NCI-H446 treated with DMSO at 0.1 percent for 48 hours (cell line): ENCODE results near the gene SPRED2.
A peak's percentile ranks its signal among the peaks of the same experiment; 100 is the strongest.

ENCODE experiments used
- DNase-seq: peaks from one replicate; lab custom pipeline; 2025; lab: John Stamatoyannopoulos, UW

SPRED2 gene, protein sequence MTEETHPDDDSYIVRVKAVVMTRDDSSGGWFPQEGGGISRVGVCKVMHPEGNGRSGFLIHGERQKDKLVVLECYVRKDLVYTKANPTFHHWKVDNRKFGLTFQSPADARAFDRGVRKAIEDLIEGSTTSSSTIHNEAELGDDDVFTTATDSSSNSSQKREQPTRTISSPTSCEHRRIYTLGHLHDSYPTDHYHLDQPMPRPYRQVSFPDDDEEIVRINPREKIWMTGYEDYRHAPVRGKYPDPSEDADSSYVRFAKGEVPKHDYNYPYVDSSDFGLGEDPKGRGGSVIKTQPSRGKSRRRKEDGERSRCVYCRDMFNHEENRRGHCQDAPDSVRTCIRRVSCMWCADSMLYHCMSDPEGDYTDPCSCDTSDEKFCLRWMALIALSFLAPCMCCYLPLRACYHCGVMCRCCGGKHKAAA

GRCh38 chr2:65432227-65433190, at the start of gene SPRED2:
TSS of gene SPRED2 (minus strand) at chr2:65432599. CDS start at chr2:65431987, 612 bp downstream.
- DNase-seq = peak; percentile 94

- no peak for DNase-seq
Measured at GRCh38 chr2:65481961-65482360, 49.6 kb upstream of the SPRED2 start.

- DNase-seq = no peak
Measured at GRCh38 chr2:65479524-65479923, 47.1 kb upstream of the SPRED2 start.

DNA sequence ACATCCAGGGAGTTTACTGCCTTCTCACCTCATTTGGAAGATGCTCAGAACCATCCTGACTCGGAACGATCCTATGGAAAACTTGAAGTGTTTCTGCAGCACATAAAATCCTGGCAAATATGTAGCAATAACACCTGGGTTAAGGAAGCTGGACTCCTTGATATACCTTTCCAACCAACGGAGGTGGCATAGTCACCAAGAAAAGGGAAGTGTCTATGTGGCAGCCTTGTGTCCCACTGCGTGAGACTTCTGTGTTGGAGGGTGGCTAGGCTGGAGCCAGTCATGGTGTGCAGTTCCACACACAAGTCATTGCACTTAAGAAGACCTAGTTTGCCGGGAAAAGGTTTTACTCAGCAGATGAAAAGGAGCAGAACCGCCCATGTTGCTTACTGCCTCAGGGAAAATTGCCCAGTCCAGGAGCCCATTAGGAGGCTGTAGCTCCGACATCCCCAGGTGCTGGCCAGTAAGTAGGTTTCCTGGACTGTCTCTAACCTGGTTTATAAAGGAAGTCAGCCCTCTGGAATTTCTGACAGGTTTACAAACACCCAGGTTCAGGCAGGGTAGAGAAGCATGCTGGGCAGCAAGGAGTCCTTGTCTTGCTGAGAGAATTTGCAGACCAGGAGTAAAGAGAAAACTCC, 46.2 kb upstream of the SPRED2 start:
- no peak for DNase-seq

DNA sequence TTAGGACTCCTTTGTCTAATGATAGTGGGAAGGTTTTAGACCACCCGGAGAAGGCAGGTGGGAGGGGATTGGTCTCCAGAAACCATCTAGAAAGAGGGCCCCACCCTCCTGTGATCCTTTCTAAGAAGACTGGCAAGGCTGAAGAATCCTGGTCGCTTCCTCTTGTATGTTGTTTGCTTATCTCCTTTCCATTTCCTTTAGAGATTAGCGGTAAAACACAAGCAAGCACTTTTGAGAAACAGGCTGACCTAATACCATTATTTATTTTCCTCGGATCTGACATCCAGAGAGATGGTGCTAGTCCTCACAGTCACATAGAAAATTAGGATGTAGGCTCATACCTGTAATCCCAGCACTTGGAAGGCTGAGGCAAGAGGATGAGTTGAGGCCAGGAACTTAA, 45.2 kb upstream of the SPRED2 start:
- DNase-seq = no peak

DNA sequence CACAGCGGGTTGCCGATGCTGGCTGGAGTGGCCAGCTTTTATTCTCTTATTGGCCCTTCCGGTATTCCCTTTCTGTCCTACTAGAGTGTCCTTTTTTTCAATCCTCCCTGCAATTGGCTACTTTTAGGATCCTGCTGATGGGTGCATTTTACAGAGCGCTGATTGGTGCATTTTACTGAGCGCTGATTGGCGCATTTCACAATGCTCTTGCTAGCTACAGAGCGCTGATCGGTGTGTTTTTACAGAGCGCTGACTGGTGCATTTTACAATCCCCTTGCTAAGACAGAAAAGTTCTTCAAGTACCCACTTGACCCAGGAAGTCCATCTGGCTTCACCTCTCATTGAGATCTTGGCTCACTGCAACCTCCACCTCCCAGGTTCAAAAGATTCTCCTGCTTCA, 44.4 kb upstream of the SPRED2 start:
- DNase-seq = no peak

DNA sequence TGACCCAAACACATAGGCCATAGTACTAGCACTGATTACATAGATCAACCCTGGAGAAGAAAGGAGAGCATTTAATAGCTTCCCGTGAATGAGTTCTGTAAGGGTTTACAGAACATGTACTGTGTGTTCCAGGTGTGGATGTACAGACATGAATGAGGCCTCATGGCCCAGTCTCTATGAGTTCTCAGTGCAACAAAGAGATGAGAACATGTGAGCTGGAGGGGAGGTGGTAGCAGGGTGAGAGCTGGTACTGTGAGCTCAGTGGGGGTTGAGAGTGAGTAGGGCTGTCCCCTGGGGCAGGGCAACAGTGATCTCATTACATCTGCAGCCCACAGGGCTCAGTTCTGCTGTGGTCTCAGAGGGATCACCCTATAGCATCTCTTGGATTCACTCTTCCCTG, 42.6 kb upstream of the SPRED2 start:
- no peak for DNase-seq

- DNase-seq = no peak
Measured at GRCh38 chr2:65473045-65473444, 40.6 kb upstream of the SPRED2 start.

DNA sequence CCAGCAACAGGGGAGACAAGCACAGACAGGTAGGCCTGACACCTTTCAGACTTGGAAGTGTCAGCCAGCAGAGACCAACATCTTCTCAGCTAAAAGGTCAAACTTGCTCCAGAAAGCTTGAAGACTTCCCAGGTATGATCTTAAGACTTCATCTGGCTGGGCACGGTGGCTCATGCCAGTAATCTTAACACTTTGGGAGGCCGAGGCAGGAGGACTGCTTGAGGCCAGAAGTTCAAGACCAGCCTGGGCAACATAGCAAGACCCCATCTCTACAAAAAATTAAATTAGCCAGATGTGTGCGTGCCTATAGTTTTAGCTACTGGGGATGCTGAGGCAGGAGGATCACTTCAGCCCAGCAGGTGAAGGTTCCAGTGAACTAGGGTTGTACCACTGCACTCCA, 39.0 kb upstream of the SPRED2 start:
- no peak for DNase-seq

GRCh38 chr2:65466551-65466950, 34.2 kb upstream of the SPRED2 start:
- DNase-seq = no peak

DNA sequence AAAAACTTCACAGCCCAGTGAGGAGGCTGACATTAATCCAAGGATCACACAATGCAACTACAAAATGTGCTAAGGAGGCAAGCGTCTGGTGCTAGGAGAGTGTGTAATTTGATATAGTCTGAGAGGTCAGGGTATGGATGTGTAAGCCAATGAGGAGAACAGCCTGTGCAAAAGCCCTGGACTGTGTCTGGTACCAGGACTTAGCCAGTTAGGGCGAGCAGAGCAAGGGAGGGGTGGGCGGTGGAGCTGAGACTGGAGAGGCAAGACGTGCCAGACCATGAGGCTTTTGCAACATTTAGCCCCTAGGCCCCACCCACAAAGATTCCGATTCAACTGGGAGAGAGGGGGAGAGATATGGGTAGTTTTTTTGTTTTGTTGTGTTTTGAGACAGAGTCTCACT, 33.5 kb upstream of the SPRED2 start:
- DNase-seq = no peak

DNA sequence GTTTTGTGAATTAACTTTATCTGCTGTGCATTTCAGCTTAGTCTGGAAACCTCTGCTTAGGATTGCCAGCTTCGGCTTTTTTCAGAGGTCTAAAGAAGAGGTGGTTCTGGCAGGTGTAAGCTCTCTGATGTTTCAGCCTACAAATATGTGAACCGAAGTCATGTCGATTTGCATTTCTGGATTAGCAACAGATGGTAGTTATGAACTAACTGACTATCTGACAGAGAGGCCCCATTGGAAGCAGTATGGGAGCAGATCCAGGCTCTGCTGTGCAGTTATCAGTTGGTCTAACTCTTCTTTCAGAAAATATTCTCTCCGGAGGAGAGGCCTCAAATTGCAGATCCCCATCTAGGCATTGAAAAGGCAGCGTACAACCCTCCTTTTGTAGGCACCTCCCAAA, 32.7 kb upstream of the SPRED2 start:
- no peak for DNase-seq

- DNase-seq = no peak
Measured at GRCh38 chr2:65464604-65465003, 32.2 kb upstream of the SPRED2 start.

DNA sequence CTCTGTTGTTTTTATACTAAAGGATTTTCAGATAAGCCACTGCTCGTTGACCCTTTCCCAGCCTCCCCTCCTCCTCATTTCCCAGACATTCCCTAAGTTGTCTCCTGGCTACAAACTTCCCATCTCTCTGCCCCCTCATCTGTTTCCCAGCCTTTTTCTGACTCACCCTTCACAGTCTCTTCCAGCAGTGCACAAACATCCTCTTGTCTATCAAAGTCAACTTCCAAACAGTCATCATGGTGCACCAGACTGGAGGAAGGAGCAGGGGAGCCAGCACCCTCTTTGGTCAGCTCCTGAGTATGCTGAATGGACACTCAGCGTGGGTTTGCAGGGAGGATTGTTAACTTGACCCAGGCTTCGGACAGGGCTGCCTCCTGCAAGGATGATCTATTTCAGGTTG, 26.6 kb upstream of the SPRED2 start:
- DNase-seq = no peak

GRCh38 chr2:65456886-65457285, 24.5 kb upstream of the SPRED2 start:
- DNase-seq = no peak

DNA sequence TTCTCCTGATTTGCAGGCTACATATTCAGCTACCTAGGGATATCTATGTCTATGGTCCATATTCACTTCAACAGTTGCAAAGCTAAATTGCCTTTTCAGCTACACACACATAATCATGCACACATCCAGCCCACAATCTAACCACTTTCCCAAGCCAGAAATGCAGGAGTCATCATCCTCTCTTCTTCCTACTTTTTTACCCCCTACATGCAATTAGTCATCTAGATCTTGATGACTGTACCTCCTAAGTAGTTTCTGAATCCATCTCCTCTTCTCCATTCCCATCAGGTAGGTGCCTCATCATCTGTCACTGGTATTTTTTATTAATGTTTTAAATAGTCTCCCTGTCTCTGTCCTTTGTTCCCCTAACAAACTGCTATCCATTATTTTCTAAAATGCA, 23.7 kb upstream of the SPRED2 start:
- no peak for DNase-seq

- DNase-seq = no peak
Measured at GRCh38 chr2:65453916-65454315, 21.5 kb upstream of the SPRED2 start.

- no peak for DNase-seq
Measured at GRCh38 chr2:65452150-65452895, 19.9 kb upstream of the SPRED2 start.

- no peak for DNase-seq
Measured at GRCh38 chr2:65450810-65451209, 18.4 kb upstream of the SPRED2 start.

DNA sequence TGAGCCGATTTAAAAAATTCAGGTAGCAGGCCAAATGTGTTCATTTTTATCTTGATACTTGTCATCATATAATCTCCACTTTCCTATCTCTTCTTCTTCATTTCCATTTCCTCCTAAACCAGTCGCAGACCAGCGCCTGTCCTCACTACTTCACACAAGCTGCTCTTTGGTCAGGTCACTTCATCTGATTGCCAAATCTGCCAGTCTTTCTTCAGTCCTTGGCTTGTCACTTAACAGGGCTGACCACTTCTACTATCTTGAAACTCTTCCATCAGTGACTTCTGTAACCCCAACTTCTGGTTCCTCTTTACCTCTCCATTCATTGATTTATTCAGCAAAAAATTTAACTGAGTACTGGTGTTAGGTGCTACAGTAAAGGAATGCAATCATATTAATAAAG, 18.0 kb upstream of the SPRED2 start:
- DNase-seq = no peak

- no peak for DNase-seq
Measured at GRCh38 chr2:65443509-65444186, 11.2 kb upstream of the SPRED2 start.
